H1 (cell line): ENCODE measurements around the gene PRR5L. TPM values are rescaled to one million over a fixed set of nuclear protein-coding genes. Genes with fewer than 3 reads are reported as not detected.

Source experiments
- CTCF ChIA-PET: fragments of 300-600 bp; sonication (Branson Sonifier 250); formaldehyde crosslinking; loops from one replicate; lab custom pipeline; 2021; ENCODE audit not compliant: partially characterized antibody; lab: Charles Lee
- POLR2A ChIA-PET: fragments of 300-600 bp; sonication (Branson Sonifier 250); formaldehyde crosslinking; loops from one replicate; lab custom pipeline; 2021; ENCODE audit warnings: inconsistent platforms; ENCODE audit not compliant: partially characterized antibody; lab: Charles Lee
- DNase-seq, 2 experiments: peaks; one replicate each; pipeline versions ENCODE4 v3.0.0 to v3.0.0-alpha.2; 2010 to 2022; ENCODE audit warnings: low spot score in 2 of 2, low read depth in 1 of 2, mixed read lengths in 1 of 2
- FAIRE-seq: peaks from 2 replicates; lab custom pipeline; 2011; peaks lifted over from hg19 to GRCh38; lab: Jason Lieb, UNC
- H2AFZ ChIP-seq: 2 replicates; pipeline ENCODE4 v1.8.1; 2012; ENCODE audit warnings: low read length, inconsistent platforms
- H2AK5ac ChIP-seq: 2 replicates; pipeline ENCODE4 v1.6.1; 2013; ENCODE audit warnings: low read depth, low read length
- H2BK120ac ChIP-seq: replicated peaks from 2 replicates; pipeline ENCODE3; 2013; ENCODE audit warnings: low read depth, low read length, inconsistent platforms
- H2BK12ac ChIP-seq: 2 replicates; pipeline ENCODE4 v1.6.1; 2013; ENCODE audit warnings: low read depth, low read length
- H2BK15ac ChIP-seq: 2 replicates; pipeline ENCODE4 v1.6.1; 2013; ENCODE audit warnings: low read length
- H2BK20ac ChIP-seq: 2 replicates; pipeline ENCODE4 v1.6.1; 2013; ENCODE audit warnings: low read length
- H2BK5ac ChIP-seq: 2 replicates; pipeline ENCODE4 v1.6.1; 2013; ENCODE audit warnings: low read depth, low read length
- H3K14ac ChIP-seq: 2 replicates; pipeline ENCODE4 v1.6.1; 2013; ENCODE audit warnings: inconsistent platforms; ENCODE audit not compliant: insufficient read length
- H3K18ac ChIP-seq: 2 replicates; pipeline ENCODE4 v1.6.1; 2013; ENCODE audit warnings: low read length; ENCODE audit errors: extremely low read depth
- H3K23ac ChIP-seq: 2 replicates; pipeline ENCODE4 v1.6.1; 2013; ENCODE audit warnings: inconsistent platforms; ENCODE audit not compliant: insufficient read length
- H3K23me2 ChIP-seq: 2 replicates; pipeline ENCODE4 v1.6.1; 2013; ENCODE audit warnings: low read depth, low read length
- H3K27ac ChIP-seq: 2 replicates; pipeline ENCODE4 v1.6.1; 2011; ENCODE audit warnings: low read depth, low read length, inconsistent platforms
- H3K27me3 ChIP-seq, 4 experiments: replicated peaks in 1 of 4; 1 replicate in 1 of 4; 2 replicates in 3 of 4; pipeline versions ENCODE4 v1.6.1 to v1.8.1; 2011 to 2013; ENCODE audit warnings: low read length in 3 of 4, mild to moderate bottlenecking in 3 of 4, inconsistent platforms in 2 of 4, mixed read lengths in 2 of 4, moderate library complexity in 1 of 4; ENCODE audit not compliant: control insufficient read depth in 3 of 4, insufficient read depth in 3 of 4; ENCODE audit errors: extremely low read depth in 1 of 4
- H3K36me3 ChIP-seq, 4 experiments: 2 replicates each; pipeline versions ENCODE4 v1.6.1 to v1.8.1; 2011 to 2013; ENCODE audit warnings: mild to moderate bottlenecking in 4 of 4, low read length in 3 of 4, moderate library complexity in 2 of 4, control low read depth in 1 of 4, inconsistent platforms in 1 of 4; ENCODE audit not compliant: insufficient read depth in 4 of 4, control insufficient read depth in 2 of 4
- H3K4ac ChIP-seq: replicated peaks from 2 replicates; pipeline ENCODE3; 2013; ENCODE audit warnings: low read length, low read depth, mixed read lengths, inconsistent platforms; ENCODE audit not compliant: insufficient read length
- H3K4me1 ChIP-seq, 4 experiments: replicated peaks in 1 of 4; 1 replicate in 1 of 4; 2 replicates in 3 of 4; pipeline versions ENCODE4 v1.6.1 to v1.8.1; 2011 to 2013; ENCODE audit warnings: low read length in 3 of 4, inconsistent platforms in 2 of 4, mixed read lengths in 1 of 4; ENCODE audit not compliant: insufficient read depth in 4 of 4, control insufficient read depth in 3 of 4
- H3K4me2 ChIP-seq, 2 experiments: 2 replicates each; pipeline versions ENCODE4 v1.6.1 to v1.8.1; 2011 to 2013; ENCODE audit warnings: low read depth in 2 of 2, low read length in 2 of 2, control low read depth in 1 of 2, inconsistent platforms in 1 of 2, mild to moderate bottlenecking in 1 of 2; ENCODE audit not compliant: insufficient read depth in 1 of 2
- H3K4me3 ChIP-seq, 4 experiments: fragments of 200-600, 300-600 bp in 1 of 4; sonication (generic), shearing (Covaris generic), sonication (Bioruptor Twin) in 1 of 4; 2 replicates each; pipeline versions ENCODE4 v1.5.1 to v1.8.1; 2011 to 2016; ENCODE audit warnings: low read length in 4 of 4, low read depth in 3 of 4, control low read depth in 2 of 4, inconsistent platforms in 2 of 4, mild to moderate bottlenecking in 2 of 4, mixed read lengths in 1 of 4, moderate library complexity in 1 of 4; ENCODE audit not compliant: insufficient read depth in 2 of 4; ENCODE audit errors: extremely low read depth in 1 of 4
- H3K56ac ChIP-seq: replicated peaks from 2 replicates; pipeline ENCODE3; 2013; ENCODE audit warnings: low read depth, mild to moderate bottlenecking, mixed read lengths, low read length, inconsistent platforms; ENCODE audit not compliant: insufficient read length
- H3K79me1 ChIP-seq: 2 replicates; pipeline ENCODE4 v1.6.1; 2013; ENCODE audit warnings: low read depth, low read length, control low read depth
- H3K79me2 ChIP-seq, 2 experiments: 2 replicates each; pipeline versions ENCODE4 v1.6.1 to v1.8.1; 2012 to 2013; ENCODE audit warnings: low read length in 2 of 2, mild to moderate bottlenecking in 2 of 2, inconsistent platforms in 1 of 2; ENCODE audit not compliant: insufficient read depth in 2 of 2, control insufficient read depth in 1 of 2
- H3K9ac ChIP-seq, 4 experiments: replicated peaks in 1 of 4; 1 replicate in 1 of 4; 2 replicates in 3 of 4; pipeline versions ENCODE4 v1.6.1 to v1.8.1; 2011 to 2013; ENCODE audit warnings: low read depth in 3 of 4, low read length in 3 of 4, control low read depth in 2 of 4, mild to moderate bottlenecking in 2 of 4, moderate library complexity in 2 of 4, inconsistent platforms in 1 of 4; ENCODE audit errors: extremely low read depth in 1 of 4
- H3K9me3 ChIP-seq, 2 experiments: 2 replicates each; pipeline versions ENCODE4 v1.6.1 to v1.8.1; 2012 to 2013; ENCODE audit warnings: mild to moderate bottlenecking in 2 of 2, moderate library complexity in 2 of 2, control low read depth in 1 of 2, inconsistent platforms in 1 of 2, low read depth in 1 of 2, low read length in 1 of 2, mixed read lengths in 1 of 2; ENCODE audit not compliant: insufficient read depth in 2 of 2
- H4K20me1 ChIP-seq, 2 experiments: replicated peaks in 1 of 2; 2 replicates each; pipeline versions ENCODE3 to v1.8.1; 2011 to 2013; ENCODE audit warnings: inconsistent platforms in 2 of 2, low read length in 2 of 2, mild to moderate bottlenecking in 1 of 2; ENCODE audit not compliant: insufficient read depth in 2 of 2, control insufficient read depth in 1 of 2
- H4K5ac ChIP-seq: 2 replicates; pipeline ENCODE4 v1.6.1; 2013; ENCODE audit warnings: low read length, low read depth, mixed read lengths, inconsistent platforms; ENCODE audit not compliant: insufficient read length
- H4K8ac ChIP-seq: 2 replicates; pipeline ENCODE4 v1.8.0; 2013; ENCODE audit warnings: mild to moderate bottlenecking, moderate library complexity, low read length, inconsistent platforms; ENCODE audit not compliant: insufficient read depth; ENCODE audit errors: extremely low read depth
- H4K91ac ChIP-seq: replicated peaks from 2 replicates; pipeline ENCODE3; 2013; ENCODE audit warnings: low read length, mixed read lengths, inconsistent platforms; ENCODE audit not compliant: insufficient read length
- PHF8 ChIP-seq: fragments of 200-600 bp; sonication (generic); conservative IDR thresholded peaks from 2 replicates; pipeline ENCODE4 v1.7.1; 2012; ENCODE audit warnings: low read depth, mild to moderate bottlenecking, inconsistent platforms, low read length, moderate library complexity
- RNF2 ChIP-seq: fragments of 200-900, 300-1000 bp; sonication (generic); IDR thresholded peaks from 2 replicates; pipeline ENCODE4 v1.7.1; 2016; ENCODE audit warnings: borderline replicate concordance, low read depth, mild to moderate bottlenecking, antibody characterized with exemption, low read length; ENCODE audit not compliant: poor library complexity, severe bottlenecking; ENCODE audit errors: missing control alignments
- YY1 ChIP-seq: IDR thresholded peaks from 2 replicates; pipeline ENCODE4 v1.6.1; 2011; ENCODE audit warnings: low read depth, mild to moderate bottlenecking, low read length
- WGBS, 2 experiments: shearing (Covaris generic) in 1 of 2; methylation state at CpG; one replicate each; pipeline versions ENCODE4 v1.1.6 to v1.1.7; 2013 to 2015; ENCODE audit warnings: low lambda C conversion rate in 2 of 2, mixed read lengths in 2 of 2, inconsistent platforms in 1 of 2, low coverage in 1 of 2, missing lambda C conversion rate in 1 of 2; ENCODE audit not compliant: insufficient replicate concordance in 2 of 2, insufficient coverage in 1 of 2, insufficient read length in 1 of 2; ENCODE audit errors: extremely low coverage in 1 of 2, missing lambda C conversion rate in 1 of 2; 5-methylcytosine and 5-hydroxymethylcytosine counted together
- polyA plus RNA-seq, 7 experiments: library from polyadenylated mRNA; depleted of rRNA in 3 of 7; stranded (reverse) in 5 of 7; unstranded in 2 of 7; fragments of >200 nt in 5 of 7; fragments of 200-250 nt in 2 of 7; gene quantifications; 1 replicate in 5 of 7; 2 replicates in 1 of 7; 4 replicates in 1 of 7; pipeline versions ENCODE4 v1.2.1 to v1.2.3, GENCODE V29; 2011 to 2013; ENCODE audit warnings: missing spikeins in 2 of 7, mixed read lengths in 2 of 7
- total RNA-seq: library from RNA; stranded (reverse); fragmentation: NEBNext Ultra II Directional; extraction: Animal tissue kit (Norgen Biotek cat#: 25700); gene quantifications from 2 replicates; pipeline ENCODE4 v1.2.1, GENCODE V29; 2021

Gene PRR5L
- total and polyA plus RNA-seq, 2 of the 8 experiments (the other 6 are each of a cell fraction or from before 2014, with no cell fraction given), result 6.6 to 10.1 TPM

GRCh38 chr11:36488096-36488495, 192.0 kb downstream of the PRR5L start:
- Histone ChIP-seq H3K9ac (no peak overlapping the region), H3K4me3 (no peak overlapping the region), H4K20me1 (no peaks in the 10 kb centered on the region), H4K5ac (no peak overlapping the region), H3K4me1 (no peaks in the 10 kb centered on the region), H2BK20ac (no peak overlapping the region), H3K56ac (no peak overlapping the region), H4K8ac (no peak overlapping the region), H3K27ac (no peak overlapping the region), H3K79me1 (no peaks in the 10 kb centered on the region), H2BK15ac (no peak overlapping the region), H3K23ac (no peak overlapping the region), H3K4me2 (no peak overlapping the region), H4K91ac (no peak overlapping the region), H3K14ac (no peak overlapping the region), H3K23me2 (no peaks in the 10 kb centered on the region), H2AK5ac (no peak overlapping the region), H2BK5ac (no peak overlapping the region), H3K79me2 (no peaks in the 10 kb centered on the region), H2BK120ac (no peak overlapping the region), H3K18ac (no peak overlapping the region), H3K4ac (no peak overlapping the region), H2BK12ac (no peak overlapping the region), H2AFZ (no peak overlapping the region), H3K27me3 (no peaks in the 10 kb centered on the region), H3K36me3 (peaks cover 2 to 36% (median 14%) of the 10 kb centered on the region in 4 experiments; a peak in 6 of 8 replicates), H3K9me3 (no peaks in the 10 kb centered on the region)
- 92% methylated on average over 4 of the region's 5 CpGs; no CpG with 5 or more reads in 1 of the 2 experiments for WGBS, 2 experiments
- TF ChIP-seq YY1 (no peak), PHF8 (no peak), RNF2 (no peak)
- CTCF ChIA-PET, result interaction anchor here (1.0 to 2.4 kb wide), 3 partner anchors 10 to 196 kb away, joined by 3 to 16 read pairs (median 5); no protein-coding TSS in a partner anchor
- DNase-seq, result no peak
- POLR2A ChIA-PET, result no interaction called here
- FAIRE-seq, result no peak
